IPS-18a (cell line): ENCODE data around the gene TRMT2A.

ENCODE experiments used
- H3K27ac ChIP-seq: one replicate; pipeline ENCODE4 v1.5.1; 2013; ENCODE audit warnings: low read length
- H3K27me3 ChIP-seq: one replicate; pipeline ENCODE4 v1.6.1; 2013; ENCODE audit warnings: mild to moderate bottlenecking, low read length; ENCODE audit not compliant: control insufficient read depth, insufficient read depth
- H3K36me3 ChIP-seq: one replicate; pipeline ENCODE4 v1.6.1; 2013; ENCODE audit warnings: low read depth, low read length; ENCODE audit not compliant: control insufficient read depth
- H3K4me1 ChIP-seq: one replicate; pipeline ENCODE4 v1.6.1; 2013; ENCODE audit warnings: low read depth, low read length; ENCODE audit not compliant: control insufficient read depth
- H3K4me3 ChIP-seq: one replicate; pipeline ENCODE4 v1.5.1; 2013; ENCODE audit warnings: low read length
- H3K9ac ChIP-seq: one replicate; pipeline ENCODE4 v1.6.1; 2013; ENCODE audit warnings: mild to moderate bottlenecking, low read length, moderate library complexity
- H3K9me3 ChIP-seq: one replicate; pipeline ENCODE4 v1.6.1; 2013; ENCODE audit warnings: low read depth, low read length; ENCODE audit not compliant: control insufficient read depth

TRMT2A gene

DNA sequence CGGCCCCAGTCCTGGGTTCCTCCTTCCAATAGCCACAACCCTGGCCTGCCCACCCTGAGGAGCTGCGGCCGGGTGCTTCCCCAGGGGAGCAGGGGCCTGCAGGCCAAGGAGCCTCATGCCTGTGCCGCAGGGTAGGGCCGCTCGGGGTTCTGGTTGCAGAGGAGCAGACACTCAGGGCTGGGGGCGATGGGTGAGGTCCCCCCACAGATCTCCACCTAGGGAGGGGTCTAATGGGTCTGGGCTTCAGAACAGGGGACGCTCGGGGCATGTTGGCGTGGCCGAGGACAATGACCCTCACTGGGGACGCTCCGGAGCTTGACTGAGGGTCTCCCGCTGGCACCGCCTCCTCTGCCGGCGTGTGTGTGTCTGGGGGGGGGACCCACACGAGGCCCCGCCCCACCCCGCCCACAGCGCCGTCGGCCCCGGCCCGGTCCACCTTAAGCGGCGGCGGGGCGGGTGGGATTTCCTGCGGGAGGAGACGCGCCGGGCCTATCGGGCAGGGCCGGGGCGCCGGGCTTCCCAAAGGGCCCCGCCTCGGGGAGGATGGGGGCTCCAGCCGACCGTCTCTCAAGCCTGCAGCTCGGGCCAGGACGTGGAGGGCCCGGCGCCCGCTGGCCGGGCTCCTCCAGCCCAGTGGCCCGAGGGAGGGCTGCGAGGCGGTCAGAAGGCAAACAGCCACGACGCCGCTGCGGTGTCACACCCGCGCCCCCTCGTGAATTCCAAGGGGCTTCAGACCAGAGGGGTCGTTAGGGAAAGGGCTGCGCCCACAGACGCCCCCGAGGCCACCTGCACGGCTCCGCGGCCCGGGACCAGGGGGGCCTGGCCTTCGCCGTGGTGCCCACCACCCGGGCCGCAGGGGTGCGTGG lies 13.9 kb upstream of the TRMT2A start:
- H3K9me3 ChIP-seq = no peaks in the 10 kb centered on the region
- H3K27me3 ChIP-seq = no peaks in the 10 kb centered on the region
- H3K4me1 ChIP-seq = no peaks in the 10 kb centered on the region
- H3K27ac ChIP-seq = no peak overlapping the region
- peak overlapping the region; percentile 55 for H3K4me3 ChIP-seq
- H3K9ac ChIP-seq = no peak overlapping the region
- peaks cover 22% of the 10 kb centered on the region for H3K36me3 ChIP-seq

GRCh38 chr22:20130319-20130718 lies 13.3 kb upstream of the TRMT2A start:
- Histone ChIP-seq H3K36me3 (peaks cover 28% of the 10 kb centered on the region), H3K9me3 (no peaks in the 10 kb centered on the region), H3K4me3 (peak overlapping the region; percentile 55), H3K27me3 (no peaks in the 10 kb centered on the region), H3K4me1 (no peaks in the 10 kb centered on the region), H3K9ac (no peak overlapping the region), H3K27ac (no peak overlapping the region)

GRCh38 chr22:20129747-20130014 lies 12.7 kb upstream of the TRMT2A start:
- H3K36me3 ChIP-seq = peaks cover 34% of the 10 kb centered on the region
- no peaks in the 10 kb centered on the region for H3K4me1 ChIP-seq
- no peaks in the 10 kb centered on the region for H3K27me3 ChIP-seq
- no peaks in the 10 kb centered on the region for H3K9me3 ChIP-seq
- no peak overlapping the region for H3K4me3 ChIP-seq
- no peak overlapping the region for H3K27ac ChIP-seq
- no peak overlapping the region for H3K9ac ChIP-seq

- Histone ChIP-seq H3K27ac (no peak overlapping the region), H3K9me3 (no peaks in the 10 kb centered on the region), H3K27me3 (no peaks in the 10 kb centered on the region), H3K4me1 (no peaks in the 10 kb centered on the region), H3K9ac (no peak overlapping the region), H3K36me3 (peaks cover 40% of the 10 kb centered on the region), H3K4me3 (no peak overlapping the region)
Observed at GRCh38 chr22:20128902-20129746, 12.1 kb upstream of the TRMT2A start.

- no peak overlapping the region for H3K27ac ChIP-seq
- H3K9ac ChIP-seq = no peak overlapping the region
- no peaks in the 10 kb centered on the region for H3K4me1 ChIP-seq
- no peak overlapping the region for H3K4me3 ChIP-seq
- no peaks in the 10 kb centered on the region for H3K27me3 ChIP-seq
- peaks cover 46% of the 10 kb centered on the region for H3K36me3 ChIP-seq
- no peaks in the 10 kb centered on the region for H3K9me3 ChIP-seq
Observed at GRCh38 chr22:20128619-20128901, 11.5 kb upstream of the TRMT2A start.

DNA sequence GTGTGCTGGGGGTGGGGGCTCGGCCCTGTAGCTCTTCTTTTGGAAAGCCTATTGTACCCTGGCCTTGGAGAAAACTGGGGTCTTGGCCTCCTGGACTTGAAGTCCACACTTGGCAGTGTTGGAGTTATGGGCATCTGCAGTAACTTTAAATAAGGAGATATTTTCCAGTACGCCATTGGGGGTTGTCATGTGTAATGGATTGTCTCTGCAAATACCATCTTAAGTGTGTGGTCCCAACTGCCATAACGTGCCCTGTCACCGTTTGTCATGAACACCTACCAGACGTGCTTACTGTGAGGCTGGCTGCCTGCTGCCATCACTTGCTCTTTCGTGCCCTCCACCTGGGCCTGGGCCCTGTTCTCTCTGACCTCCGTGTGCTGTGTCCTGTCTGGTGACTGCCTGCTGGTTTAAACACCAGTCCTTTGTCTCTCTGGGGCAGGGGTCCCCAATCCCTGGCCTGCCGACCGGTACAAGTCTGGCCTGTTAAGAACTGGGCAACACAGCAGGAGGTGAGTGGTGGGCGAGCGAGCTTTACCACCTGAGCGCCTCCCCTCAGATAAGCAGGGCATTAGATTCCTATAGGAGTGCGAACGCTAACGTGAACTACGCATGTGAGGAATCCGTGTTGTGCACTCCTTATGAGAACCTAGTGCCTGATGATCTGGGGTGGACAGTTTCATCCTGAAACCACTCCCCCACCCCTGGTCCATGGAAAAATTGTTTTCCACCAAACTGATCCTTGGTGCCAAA lies 11.0 kb upstream of the TRMT2A start:
- Histone ChIP-seq H3K9me3 (no peaks in the 10 kb centered on the region), H3K9ac (no peak overlapping the region)

DNA sequence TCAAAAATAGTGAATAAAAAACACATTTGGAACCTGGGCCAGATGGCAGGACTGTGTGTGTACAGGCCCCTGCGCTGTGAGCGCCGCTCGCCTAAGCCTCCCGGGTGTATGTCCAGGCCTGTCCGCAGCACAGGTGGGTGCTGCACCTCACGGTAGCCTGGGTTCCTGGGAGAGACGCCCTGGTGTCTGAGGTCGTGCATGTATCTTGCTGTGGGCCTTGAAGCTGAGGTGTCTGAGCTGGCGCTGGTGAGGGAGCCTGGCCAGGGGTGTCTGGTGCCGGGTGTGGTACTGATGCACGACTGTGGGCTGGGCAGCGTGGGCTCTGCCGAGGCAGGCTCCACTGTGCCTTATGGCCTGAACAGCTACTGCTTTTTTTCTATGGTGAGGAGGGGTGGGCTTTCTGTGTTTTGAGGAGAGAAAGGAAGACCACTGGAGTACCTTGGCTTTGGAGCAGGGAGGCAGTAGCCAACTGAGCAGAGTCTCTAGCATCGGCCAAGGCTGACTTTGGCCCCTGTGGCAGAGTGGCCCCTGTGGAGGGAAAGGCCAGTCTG lies 10.4 kb upstream of the TRMT2A start:
- H3K4me1 ChIP-seq = no peaks in the 10 kb centered on the region
- no peak overlapping the region for H3K9ac ChIP-seq
- H3K27me3 ChIP-seq = no peaks in the 10 kb centered on the region
- H3K9me3 ChIP-seq = no peaks in the 10 kb centered on the region
- H3K4me3 ChIP-seq = no peak overlapping the region
- no peak overlapping the region for H3K27ac ChIP-seq
- H3K36me3 ChIP-seq = peaks cover 49% of the 10 kb centered on the region

More for the DNA sequence above, 11.0 kb upstream of the TRMT2A start:
- H3K36me3 ChIP-seq = peaks cover 48% of the 10 kb centered on the region
- no peak overlapping the region for H3K27ac ChIP-seq
- no peaks in the 10 kb centered on the region for H3K27me3 ChIP-seq
- no peaks in the 10 kb centered on the region for H3K4me1 ChIP-seq
- H3K4me3 ChIP-seq = no peak overlapping the region

- H3K27ac ChIP-seq = no peak overlapping the region
- H3K27me3 ChIP-seq = no peaks in the 10 kb centered on the region
- H3K4me3 ChIP-seq = no peak overlapping the region
- H3K9ac ChIP-seq = no peak overlapping the region
- no peaks in the 10 kb centered on the region for H3K9me3 ChIP-seq
- no peaks in the 10 kb centered on the region for H3K4me1 ChIP-seq
- peaks cover 59% of the 10 kb centered on the region for H3K36me3 ChIP-seq
Observed at GRCh38 chr22:20126284-20127029, 9.4 kb upstream of the TRMT2A start.

DNA sequence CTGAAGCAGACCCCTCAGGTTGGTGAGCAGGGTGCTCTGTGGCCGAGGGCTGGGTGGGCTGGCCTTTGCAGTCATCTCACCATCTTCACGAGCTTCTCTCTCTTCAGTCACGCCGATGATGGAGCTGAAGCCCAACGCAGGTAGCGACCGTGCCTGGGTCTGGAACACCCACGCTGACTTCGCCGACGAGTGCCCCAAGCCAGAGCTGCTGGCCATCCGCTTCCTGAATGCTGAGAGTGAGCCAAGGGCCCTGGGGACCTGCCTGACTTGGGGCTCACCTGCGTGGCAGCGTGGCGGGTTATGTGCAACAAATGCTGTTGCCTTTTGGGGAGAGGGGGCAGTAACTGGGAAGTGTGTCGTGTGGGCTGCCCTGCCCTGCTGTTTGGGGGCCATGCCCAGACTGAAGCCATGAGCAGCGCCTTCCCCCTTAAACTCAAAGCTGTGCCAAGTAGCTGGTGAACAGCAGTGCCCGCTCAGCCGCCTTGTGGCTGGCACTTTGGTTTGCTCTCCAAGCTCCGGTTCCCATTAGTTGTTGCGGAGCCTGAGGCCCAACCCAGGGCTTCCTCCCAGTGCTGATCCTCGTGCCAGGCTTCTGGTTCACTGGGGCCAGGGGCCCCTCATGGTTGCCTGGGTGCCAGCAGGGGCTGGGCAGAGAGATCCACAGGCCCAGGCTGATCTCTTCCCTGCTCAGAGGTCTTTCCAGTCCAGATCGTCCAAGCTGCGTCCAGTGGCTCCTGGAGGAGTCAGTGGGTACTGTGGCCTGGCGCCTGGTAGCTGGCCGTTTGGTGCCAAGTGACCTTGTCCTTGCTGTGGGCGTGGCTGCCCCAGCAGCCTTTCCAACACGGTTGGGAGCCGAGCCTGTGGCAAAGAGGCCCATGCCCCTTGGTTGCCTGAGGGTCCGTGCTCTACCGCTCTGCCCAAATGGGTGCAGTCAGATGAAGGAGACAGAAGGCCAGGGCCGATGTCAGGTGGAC lies 8.5 kb upstream of the TRMT2A start:
- Histone ChIP-seq H3K27ac (no peak overlapping the region), H3K9me3 (no peaks in the 10 kb centered on the region), H3K4me3 (no peak overlapping the region), H3K27me3 (no peaks in the 10 kb centered on the region), H3K36me3 (peaks cover 68% of the 10 kb centered on the region), H3K9ac (no peak overlapping the region), H3K4me1 (no peaks in the 10 kb centered on the region)

DNA sequence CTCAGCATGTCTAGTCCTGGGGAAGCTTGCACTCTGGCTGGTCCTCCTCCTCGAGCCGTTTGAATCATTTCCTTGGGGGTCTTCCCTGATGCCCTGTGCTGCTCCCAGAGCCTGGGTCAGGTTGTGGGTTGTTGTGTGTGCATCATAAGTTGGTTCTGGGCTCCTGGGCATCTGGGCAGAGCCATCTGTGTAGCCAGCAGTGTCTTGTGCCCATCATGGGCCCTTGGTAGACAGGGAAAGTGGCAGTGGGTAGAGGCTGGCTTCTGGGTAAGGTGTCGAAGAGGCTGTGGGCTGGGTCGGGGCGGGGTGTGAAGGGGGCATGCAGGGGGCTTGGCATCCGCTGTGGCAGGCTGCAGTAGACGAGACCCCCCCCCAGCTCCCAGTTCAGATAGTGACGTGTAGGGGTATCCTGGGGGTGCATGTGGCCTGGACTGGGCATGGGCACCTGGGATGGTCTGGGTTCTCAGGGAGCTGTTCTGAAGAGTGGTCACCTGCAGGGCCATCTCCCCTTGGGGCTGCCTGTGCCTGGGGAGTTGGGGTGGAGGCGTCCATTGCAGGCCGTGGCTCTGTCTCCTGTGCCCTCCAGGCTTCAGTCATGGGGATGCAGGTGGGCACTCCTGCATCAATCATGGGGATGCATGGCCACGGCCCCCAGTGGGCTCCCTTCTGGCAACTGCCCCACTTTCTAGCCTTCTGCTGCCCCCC lies 7.2 kb upstream of the TRMT2A start:
- no peak overlapping the region for H3K4me3 ChIP-seq
- no peaks in the 10 kb centered on the region for H3K27me3 ChIP-seq
- H3K27ac ChIP-seq = no peak overlapping the region
- H3K36me3 ChIP-seq = peaks cover 80% of the 10 kb centered on the region
- H3K9ac ChIP-seq = no peak overlapping the region
- no peaks in the 10 kb centered on the region for H3K4me1 ChIP-seq
- H3K9me3 ChIP-seq = no peaks in the 10 kb centered on the region
